Measurements from ENCODE around the gene CPS1.

The CPS1 gene

DNA sequence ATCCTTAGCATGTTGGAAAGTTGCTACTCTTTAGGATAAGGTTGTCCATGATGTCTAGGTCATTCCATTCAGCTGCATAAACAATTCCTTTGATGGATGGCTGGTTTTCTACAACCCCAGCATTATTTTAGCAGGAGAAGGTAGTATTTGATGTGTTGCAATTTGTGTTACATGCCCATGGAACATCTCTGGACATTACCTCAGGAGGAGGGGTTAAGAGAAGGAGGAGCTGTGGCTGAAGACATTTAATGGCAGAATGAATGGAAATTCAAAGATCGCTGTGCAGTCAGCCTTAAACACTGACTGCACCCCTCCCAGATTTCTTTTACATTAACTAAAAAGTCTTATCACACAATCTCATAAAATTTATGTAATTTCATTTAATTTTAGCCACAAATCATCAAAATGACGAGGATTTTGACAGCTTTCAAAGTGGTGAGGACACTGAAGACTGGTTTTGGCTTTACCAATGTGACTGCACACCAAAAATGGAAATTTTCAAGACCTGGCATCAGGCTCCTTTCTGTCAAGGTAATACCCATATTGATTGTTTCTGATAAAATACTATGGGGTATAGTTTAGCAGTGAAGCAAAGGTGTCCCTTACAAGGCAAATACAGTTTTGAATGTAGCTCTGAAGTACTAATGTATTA lies at the start of gene CPS1:
TSS of gene CPS1 (plus strand) at position 271 of the 652 bp plus-strand sequence. CDS start at position 406, 135 bp downstream.
- DNase-seq = no peak

DNA sequence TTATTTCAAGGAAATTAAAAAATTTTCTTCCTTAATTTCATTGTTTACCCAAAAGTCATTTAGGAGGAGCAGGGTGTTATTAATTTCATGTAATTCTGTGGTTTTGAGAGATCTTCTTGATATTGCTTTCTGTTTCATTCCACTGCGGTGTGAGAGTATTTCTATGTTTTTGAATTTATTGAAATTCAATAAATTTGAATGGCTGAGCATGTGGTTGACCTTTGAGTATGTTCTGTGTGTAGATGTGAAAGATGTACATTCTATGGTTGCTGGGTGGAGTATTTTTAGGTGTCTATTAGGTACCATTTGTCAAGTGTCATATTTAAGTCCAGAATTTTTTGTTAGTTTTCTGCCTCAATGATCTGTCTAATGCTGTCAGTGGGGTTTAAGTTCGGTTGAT lies 40.5 kb upstream of the CPS1 start:
- DNase-seq = no peak

DNA sequence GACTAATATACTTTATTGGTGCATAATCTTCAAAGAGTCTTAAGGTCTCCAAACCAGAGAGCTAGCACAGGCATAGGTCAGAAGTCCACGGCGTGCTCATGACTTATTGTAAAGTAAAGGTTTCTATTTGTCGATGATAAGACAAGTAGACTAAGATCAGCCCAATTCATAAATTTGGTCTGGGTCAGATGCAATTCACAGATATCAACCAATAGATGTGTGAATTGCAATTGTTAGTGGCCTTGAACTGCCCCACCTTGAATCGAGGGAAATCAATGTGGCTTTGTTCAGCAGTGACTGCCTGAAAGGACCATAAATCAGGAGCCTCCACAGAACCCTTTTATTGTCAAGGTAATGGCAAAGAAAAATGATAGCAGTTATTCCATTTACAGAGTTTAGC lies 39.1 kb upstream of the CPS1 start:
- DNase-seq = no peak

DNA sequence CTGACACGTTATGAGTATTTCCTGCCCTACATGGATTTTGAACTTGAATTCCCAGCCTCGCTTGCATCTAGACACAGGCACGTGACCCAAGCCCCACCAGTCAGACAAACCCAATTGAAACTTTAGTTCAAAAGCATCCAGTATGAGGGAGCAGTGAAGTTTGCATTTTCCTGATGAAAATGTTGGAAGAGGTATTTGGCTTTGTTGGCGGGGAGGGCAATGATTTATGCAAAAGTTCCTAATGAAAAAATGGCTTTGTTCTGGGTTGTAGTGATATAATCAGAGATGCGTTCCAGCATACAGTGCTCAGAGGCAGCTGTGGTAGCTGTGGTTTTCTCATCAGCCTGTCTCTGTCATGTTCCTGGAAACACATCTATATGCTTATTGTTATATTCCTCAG lies 36.8 kb upstream of the CPS1 start:
- DNase-seq = no peak

DNA sequence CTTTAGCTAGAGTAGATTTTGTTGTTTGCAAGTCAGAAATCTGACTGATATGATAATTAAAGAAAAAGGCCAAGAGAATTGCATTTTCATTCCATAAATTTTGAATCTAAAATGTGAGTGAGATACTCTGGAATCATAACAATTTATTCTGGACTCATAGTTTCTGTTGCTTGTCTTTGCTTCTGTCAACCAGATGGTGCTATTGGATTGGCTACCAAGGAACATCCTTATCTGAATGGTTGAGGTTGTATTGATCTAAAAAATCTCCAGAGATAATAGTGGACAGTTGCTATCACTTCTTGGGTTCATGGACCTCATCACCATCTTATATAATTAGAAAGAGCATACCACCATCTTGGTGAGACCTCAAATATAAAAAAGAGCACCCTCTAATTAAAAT lies 34.0 kb upstream of the CPS1 start:
- no peak for DNase-seq

DNA sequence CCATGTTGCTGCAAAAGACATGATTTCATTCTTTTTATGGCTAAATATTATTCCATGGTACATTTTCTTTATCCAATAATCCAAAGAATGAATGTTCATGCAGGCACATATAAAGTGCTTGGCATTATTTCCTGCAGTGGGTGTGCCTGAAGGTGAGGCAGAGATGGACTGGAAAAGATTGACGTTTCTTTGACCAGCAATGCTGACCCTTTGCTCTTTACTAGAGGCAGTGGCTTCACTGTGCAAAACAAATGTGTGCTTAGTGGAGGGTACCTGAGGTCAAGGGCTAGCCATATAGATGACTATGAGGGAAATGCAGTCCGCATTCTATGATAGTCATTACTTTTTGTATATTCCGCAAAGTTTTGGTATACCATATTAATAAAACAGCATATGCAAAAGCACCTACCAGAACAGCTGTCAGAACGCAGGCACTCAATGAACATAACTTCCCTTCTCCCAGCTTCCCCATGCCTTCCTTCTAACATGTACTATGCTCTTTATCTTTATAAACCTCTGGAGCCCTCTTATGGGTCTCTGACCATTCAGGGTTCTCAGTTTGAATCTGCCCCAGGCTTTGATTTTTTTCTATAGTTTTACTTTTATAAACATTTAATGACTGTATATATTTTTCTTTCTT lies 32.6 kb upstream of the CPS1 start:
- DNase-seq = no peak

DNA sequence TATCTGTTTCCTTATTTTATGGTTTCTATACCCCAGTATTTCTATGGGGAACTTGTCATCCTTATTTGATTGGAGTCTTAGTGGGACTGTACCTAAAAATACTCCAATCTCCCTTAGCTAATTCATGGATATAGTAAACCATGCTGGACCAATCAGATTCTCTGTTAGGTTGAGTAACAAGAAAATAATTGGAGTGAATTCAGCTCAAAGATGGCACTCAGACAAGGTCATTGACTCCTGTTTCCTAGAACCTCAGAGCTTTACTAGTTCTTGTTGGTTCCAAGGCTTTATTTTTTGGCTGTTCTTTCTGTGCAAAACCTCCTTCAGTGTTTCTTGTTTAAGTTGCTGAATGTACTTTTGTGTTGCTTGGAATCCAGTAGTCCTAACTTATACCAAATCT lies 31.9 kb upstream of the CPS1 start:
- DNase-seq = no peak

DNA sequence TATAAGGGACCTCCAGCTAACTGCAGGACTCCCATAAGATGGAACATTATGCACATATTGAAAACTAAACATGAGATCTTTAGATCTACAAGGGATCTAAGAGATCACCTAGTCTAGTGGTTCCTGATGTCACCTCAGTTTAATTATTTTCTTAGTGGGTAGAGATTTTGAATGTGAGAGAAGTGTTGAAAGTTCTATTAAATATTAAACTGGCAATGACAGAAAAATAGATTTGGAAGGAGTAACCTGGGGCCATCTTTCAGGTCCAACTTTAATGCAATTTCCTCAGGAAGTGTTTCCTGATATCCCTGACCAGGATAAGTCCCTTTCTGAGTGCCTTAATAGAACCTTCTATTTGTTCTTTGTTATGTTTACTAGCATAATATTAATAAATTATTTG lies 29.1 kb upstream of the CPS1 start:
- no peak for DNase-seq

DNA sequence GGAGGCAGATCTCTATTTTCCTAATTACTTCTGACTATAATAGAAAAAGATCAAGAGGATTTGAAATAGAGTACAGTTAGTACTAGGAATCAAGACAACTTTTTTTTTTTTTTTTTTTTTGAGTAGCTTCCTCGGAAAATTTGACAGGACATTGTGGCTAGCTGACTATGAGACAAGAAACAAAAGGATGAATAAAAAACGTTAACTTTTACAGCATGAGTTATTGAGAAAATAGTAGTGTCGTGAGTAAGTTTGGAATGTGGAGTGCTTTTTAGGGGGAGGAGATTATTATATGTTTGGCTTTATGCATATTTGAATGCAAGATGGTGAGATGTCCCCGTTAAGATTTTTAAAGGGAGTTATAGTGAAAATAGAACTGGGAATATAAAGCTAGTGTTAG lies 27.7 kb upstream of the CPS1 start:
- DNase-seq = no peak

DNA sequence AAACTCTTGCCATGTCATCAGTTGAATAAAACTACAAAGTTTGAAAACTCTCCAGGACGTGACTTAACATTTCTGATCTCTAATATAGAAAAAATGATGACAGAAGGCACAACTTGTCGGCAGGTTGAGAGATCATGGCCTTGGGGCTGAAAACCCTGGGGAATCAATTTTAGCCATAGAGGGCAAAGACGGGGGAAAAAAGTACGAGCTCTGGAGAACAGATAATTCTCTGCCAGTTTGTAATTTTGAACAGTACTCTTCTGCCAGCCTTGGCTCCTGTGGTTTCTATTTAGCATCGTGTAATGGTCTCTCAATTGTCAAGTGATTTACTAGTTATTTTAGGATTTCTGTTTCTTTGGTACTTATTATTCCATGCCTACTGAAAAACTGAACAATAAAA lies 25.3 kb upstream of the CPS1 start:
- DNase-seq = no peak

DNA sequence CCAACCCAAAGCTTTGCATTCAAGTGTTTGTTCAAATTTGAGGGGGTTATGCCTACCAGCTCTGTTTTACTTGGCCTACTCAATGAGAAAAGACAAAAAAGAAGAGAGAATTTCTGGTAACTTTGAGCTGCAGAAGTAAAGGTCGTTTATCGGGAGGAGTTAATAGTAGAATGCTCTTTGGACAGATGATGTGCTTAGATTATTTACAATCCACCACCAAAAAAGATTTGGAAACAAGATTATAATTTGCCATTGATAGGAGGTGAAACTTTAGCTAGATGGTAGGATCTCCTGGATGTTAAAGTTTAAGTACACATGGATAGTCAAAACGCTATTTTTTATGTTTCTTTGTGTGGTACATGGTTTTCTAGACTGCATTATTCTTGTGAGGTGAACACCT lies 24.9 kb upstream of the CPS1 start:
- no peak for DNase-seq

DNA sequence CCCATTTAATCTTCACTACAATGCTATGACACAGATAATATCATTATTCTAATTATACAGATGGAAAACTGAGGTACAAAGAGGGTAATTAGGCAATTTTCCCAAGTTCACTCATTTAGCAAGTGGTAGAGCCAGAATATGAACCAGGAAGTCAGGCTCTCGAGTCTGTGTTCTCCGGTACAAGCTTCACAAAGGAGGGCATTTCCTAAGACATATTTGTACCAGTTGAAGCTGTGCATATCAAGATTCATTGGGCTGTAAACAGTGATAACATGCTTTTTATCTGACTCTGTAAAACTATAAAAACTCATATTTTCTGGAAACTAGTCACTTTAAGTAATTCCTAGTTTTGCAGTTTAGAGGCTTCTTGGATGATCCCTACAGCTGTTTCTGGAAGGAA lies 23.0 kb upstream of the CPS1 start:
- no peak for DNase-seq

DNA sequence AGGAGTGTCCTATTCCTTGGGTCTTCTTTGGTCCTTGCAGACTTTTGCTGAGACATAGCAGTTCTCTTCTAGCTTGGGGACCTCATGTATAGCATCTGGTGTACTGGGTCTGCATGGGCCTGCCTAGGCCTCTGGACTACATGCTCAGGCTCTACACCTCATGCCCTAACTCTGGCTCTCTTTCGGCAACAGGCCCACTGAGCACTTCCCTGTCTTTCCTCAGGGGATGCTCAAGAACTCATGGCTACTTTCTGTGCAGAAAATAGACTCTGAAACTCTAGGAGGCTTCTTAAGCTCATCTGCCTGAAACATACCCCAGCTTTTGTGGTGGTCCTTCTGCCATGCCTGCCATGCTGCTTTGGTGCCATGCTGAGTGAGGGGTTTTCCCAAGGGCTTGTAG lies 21.5 kb upstream of the CPS1 start:
- no peak for DNase-seq

DNA sequence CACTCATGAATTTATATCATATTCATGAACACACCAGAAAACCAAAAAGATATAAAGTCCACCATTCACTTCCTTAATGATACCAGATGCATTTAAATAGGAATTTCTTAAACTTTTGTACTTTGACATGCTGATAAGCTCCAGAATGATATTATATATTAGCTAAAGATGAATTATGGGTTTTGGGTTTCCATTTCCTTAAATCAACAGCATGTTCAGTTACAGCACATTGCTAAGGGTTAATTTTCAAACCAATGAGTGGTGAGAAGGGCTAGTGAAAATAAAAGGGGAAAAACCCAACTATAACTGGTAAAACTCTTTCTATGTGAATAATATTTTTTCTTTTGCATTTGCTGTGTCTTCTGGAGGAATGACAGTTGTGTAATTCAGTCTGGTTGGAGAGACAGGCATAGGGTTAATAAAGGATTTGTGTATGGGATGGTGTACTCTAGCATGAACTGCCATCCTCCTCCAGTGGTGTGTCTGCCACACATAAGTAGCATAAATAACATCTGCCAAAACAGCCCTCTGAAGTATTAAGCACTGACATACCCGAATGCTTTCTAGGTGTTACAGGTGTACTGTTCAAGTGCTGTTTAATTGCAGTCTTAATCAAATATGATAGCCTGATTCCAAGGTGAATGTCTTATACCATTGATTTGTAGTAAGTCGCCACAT lies 19.3 kb upstream of the CPS1 start:
- no peak for DNase-seq

DNA sequence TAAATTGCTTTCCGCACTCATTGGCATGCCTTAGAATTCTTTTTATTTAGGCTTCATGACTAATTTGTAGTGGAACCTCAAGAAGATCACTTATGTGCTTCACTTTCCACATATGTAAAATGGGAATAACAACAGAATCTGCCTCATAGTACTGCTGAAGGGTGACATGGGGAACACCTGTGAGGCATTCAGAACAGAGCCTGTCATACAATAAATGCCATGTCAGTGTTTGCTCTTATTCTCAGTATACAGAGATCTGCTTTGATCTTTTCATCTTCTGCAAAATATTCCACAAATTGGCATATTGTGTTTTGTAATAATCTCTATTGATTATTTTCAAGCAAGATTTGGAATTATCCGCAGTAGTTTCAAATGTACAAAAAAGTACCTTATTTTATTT lies 17.4 kb upstream of the CPS1 start:
- DNase-seq = no peak

DNA sequence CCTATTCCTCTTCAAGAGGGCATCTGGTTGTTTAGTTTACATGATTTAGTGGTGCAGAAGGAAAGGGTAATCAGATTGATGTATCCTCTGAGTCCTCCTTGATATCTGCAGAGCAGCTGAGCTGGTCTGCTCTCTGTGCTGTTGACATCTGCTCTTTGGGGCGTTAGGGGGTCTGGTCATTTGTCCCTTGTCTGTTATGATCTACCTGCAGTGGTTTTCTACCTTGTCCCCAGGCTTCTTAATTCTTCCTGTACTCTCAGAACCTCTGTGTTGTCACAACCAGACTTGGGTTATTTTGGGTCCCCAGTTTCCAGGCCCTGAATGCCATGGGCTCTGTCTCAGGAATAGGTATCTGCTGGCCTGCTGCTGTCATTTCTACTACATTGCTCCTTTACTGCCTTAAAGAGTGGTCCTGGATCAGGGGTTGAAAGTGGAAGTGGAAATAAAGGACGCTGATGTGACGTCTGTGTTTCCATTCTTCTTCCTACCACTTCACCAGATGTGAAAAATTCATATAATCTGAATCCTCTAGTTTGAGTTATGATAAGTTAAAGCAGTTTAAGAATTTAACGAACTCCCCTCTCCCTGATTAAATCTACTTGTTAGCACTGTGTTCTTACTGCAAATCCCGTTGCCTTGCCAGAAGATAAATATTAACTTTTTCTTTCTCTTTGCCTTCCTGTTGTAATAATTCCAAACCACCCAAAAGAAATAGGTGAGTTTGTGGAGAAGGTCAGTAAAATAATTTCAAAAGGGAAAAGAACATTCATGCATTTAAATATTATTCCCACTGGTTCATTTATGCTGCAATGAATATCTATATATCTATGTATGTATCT lies 16.6 kb upstream of the CPS1 start:
- no peak for DNase-seq

DNA sequence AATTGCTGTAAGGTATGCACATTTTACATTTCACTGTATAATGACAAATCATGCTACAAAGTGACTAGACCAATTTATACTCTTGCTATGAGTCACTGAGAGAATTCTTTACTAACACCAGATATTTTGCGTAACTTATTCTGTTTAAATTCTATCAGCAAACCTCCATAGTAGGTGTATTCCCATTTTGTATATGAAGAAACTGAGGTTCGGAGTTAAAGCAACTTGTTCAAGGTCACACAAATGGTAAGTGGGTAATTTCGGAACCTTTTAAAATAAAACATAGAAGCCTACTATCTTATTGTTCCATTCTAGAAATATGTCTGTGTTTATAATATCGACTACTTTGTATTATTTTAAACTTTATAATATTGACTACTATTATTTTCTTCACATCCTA lies 15.9 kb upstream of the CPS1 start:
- no peak for DNase-seq

DNA sequence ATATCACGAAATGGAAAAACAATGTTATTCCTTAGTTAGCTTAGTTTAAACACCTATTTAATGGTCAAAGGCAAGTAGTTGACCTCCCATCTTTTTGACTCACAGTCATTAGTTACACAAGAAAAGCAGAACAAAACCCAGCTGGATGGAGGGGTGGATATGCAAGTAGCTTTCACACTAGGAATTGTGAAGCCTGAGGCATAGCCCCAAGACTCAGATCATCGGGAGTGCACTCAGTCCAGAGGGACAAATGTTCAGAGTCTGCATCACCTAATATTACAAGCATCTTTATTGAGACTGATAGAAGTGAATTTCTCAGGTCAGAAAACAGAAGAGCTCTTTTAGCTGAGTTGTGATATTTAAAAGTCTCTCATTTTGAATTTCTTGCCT lies 15.5 kb upstream of the CPS1 start:
- no peak for DNase-seq

DNA sequence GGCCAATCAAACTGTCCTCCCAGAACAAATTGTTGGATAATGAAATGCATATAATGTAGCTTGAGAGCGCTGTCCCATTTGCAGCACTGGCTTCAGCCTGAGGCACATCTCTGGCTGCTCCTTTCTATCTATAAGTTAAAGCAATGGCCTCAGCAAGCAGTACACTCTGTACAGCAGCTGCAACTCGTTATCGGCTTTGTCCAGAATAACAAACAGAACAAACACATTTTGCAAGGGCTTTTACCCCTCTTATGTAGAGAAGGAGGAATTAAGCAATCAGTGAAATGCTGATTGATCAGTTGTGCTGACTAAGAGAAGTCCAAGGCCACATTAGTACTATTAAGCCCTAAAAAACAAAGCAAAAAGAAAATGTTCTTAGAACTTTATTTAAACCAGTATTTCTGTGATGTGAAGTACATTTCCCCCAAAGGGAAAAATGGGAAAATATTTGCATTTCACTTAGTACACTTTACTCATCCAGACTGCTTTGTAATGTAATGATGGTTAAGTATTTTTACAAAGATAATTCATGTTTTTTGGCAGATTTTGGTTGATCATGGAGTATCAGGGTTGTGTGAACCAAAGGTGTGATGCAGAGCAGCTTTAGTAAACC lies 15.0 kb upstream of the CPS1 start:
- DNase-seq = no peak

DNA sequence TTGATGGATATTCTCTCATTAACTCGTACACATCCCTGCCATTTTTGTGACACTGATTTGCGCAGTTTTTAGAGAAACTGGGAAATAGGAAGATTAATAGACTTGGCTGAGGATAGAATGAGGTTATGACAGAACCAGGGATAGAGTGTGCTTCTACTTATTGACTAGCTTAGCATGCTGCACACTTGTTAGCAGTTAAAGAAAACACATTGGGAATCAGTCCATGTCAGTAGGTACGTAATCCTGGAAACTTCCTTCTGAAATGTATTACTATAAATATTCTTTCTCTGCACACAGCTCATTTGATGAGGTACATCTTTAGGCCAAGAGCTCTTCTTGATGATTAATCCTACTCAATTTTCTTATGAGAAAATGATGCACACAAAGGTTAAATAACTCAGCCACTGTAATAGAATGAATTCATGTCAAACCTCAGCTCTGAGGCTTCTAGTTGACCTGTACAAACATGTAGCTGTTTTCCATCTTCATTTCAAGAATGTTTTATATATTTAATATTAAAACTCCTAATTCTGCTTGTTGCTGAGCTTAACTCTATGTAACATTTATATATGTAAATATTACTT lies 12.3 kb upstream of the CPS1 start:
- no peak for DNase-seq

DNA sequence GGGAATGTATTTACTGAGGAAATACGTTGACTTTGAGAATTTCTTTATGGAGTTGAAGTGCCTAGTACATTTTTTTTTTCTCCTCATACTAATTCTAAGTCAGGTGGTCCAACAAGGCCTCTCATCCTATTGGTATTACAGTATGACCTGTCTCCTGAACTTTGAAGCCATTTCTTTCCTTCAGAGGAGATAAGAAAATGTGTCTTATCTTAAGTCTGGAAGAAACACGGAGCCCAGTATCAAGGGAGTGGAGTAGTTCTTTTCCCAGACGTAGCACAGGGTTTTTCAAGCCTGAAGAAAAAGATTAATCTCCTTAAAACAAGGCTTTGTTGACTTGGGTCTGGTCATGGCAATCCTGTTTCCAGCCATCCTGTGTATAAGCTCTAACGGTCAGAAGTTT lies 11.6 kb upstream of the CPS1 start:
- DNase-seq = no peak

DNA sequence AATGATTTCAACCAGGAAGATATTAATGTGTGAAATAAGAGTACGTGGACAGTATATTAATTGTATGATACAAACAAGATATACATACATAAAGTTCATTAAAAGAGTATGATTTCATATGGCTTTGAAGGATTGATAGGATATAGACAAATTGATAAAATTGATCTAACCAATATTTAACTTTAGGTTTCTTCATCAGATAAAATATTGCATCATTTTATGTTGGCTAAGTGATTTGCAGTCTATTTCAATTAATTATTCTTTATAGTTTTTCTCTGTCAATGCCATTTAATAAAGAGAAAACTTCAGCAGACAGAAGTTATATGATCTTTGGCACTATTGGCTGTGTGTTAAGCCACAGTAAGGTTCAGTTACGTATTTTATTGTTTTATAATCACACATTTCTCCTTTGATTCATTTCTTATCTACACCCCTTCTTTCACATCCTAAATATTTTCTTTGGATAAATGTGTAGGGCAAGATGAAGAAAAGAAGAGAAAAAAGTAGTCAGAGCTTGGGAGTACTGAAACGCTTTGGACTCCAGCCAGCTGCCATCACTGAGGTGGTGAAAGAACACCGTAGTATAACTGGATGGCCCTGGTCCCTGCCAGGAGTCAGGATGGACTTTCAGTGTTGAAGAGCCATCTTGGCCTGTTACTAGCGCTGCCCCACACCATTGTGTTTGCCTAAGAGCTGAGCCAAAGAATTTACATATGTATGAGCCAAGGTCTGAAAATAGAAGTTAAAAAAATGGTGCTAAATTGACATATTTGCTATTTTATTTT lies 9.8 kb upstream of the CPS1 start:
- no peak for DNase-seq
